Liver (tissue), 9 donors: ENCODE data around the gene SDK2. TPM values are rescaled to one million over a fixed set of nuclear protein-coding genes. Genes with fewer than 3 reads are reported as not detected.

Experiments
- DNase-seq: peaks from one replicate; pipeline ENCODE4 v3.0.0-alpha.2; 2017; ENCODE audit warnings: low spot score
- H3K27ac ChIP-seq, 2 donors: one replicate each; pipeline ENCODE4 v1.7.0; 2013; ENCODE audit warnings: inconsistent platforms in 2 of 2, low read length in 2 of 2, control low read depth in 1 of 2, low read depth in 1 of 2, mild to moderate bottlenecking in 1 of 2
- H3K27me3 ChIP-seq, 4 donors: one replicate each; pipeline versions ENCODE4 v1.6.1 to v1.7.0; 2013; ENCODE audit warnings: low read length in 3 of 4, inconsistent platforms in 1 of 4, mild to moderate bottlenecking in 1 of 4, moderate library complexity in 1 of 4; ENCODE audit not compliant: control insufficient read depth in 4 of 4, insufficient read depth in 4 of 4
- H3K36me3 ChIP-seq, 4 donors: one replicate each; pipeline versions ENCODE4 v1.6.1 to v1.7.0; 2013; ENCODE audit warnings: low read length in 3 of 4, mild to moderate bottlenecking in 3 of 4, low read depth in 1 of 4, moderate library complexity in 1 of 4; ENCODE audit not compliant: control insufficient read depth in 4 of 4, insufficient read depth in 3 of 4
- H3K4me1 ChIP-seq, 4 donors: one replicate each; pipeline versions ENCODE4 v1.6.1 to v1.7.0; 2013; ENCODE audit warnings: low read length in 3 of 4, mild to moderate bottlenecking in 3 of 4, moderate library complexity in 1 of 4; ENCODE audit not compliant: control insufficient read depth in 4 of 4, insufficient read depth in 4 of 4
- H3K4me3 ChIP-seq, 3 donors: one replicate each; pipeline versions ENCODE4 v1.6.1 to v1.7.0; 2013; ENCODE audit warnings: low read length in 3 of 3, control low read depth in 1 of 3, low read depth in 1 of 3, mild to moderate bottlenecking in 1 of 3
- H3K9ac ChIP-seq, 2 donors: one replicate each; pipeline ENCODE4 v1.7.0; 2013; ENCODE audit warnings: low read length in 2 of 2, mild to moderate bottlenecking in 2 of 2, moderate library complexity in 2 of 2, control low read depth in 1 of 2, low read depth in 1 of 2
- H3K9me3 ChIP-seq, 4 donors: one replicate each; pipeline versions ENCODE4 v1.6.1 to v1.7.0; 2013; ENCODE audit warnings: low read length in 3 of 4; ENCODE audit not compliant: control insufficient read depth in 4 of 4
- ATF3 ChIP-seq: IDR thresholded peaks from 2 replicates; pipeline ENCODE4 v1.6.1; 2016; ENCODE audit warnings: antibody characterized with exemption
- CTCF ChIP-seq: fragments of 150-350 bp; IDR thresholded peaks from 2 replicates; pipeline ENCODE4 v1.5.1; 2017; ENCODE audit warnings: improper control_type of control experiment, low read depth, low read length; ENCODE audit not compliant: missing input control
- EGR1 ChIP-seq, 2 donors: IDR thresholded peaks; 2 replicates each; pipeline ENCODE4 v1.6.1; 2016 to 2018; ENCODE audit warnings: antibody characterized with exemption in 2 of 2, low read depth in 2 of 2
- FOXA1 ChIP-seq: IDR thresholded peaks from 2 replicates; pipeline ENCODE4 v1.6.1; 2016; ENCODE audit warnings: antibody characterized with exemption
- GABPA ChIP-seq, 2 donors: IDR thresholded peaks in 1 of 2; conservative IDR thresholded peaks in 1 of 2; 2 replicates each; pipeline ENCODE4 v1.6.1; 2016; ENCODE audit warnings: antibody characterized with exemption in 2 of 2, mild to moderate bottlenecking in 1 of 2, moderate library complexity in 1 of 2
- HNF4A ChIP-seq, 2 donors: conservative IDR thresholded peaks; 2 replicates each; pipeline ENCODE4 v1.6.1; 2016; ENCODE audit warnings: antibody characterized with exemption in 2 of 2, mild to moderate bottlenecking in 2 of 2
- HNF4G ChIP-seq: IDR thresholded peaks from 2 replicates; pipeline ENCODE4 v1.6.1; 2016; ENCODE audit warnings: antibody characterized with exemption
- JUND ChIP-seq, 2 donors: IDR thresholded peaks; 2 replicates each; pipeline ENCODE4 v1.6.1; 2016; ENCODE audit warnings: antibody characterized with exemption in 2 of 2
- MAX ChIP-seq: IDR thresholded peaks from 2 replicates; pipeline ENCODE4 v1.6.1; 2016; ENCODE audit warnings: antibody characterized with exemption
- NR2F2 ChIP-seq: IDR thresholded peaks from 2 replicates; pipeline ENCODE4 v1.6.1; 2016; ENCODE audit warnings: antibody characterized with exemption
- RAD21 ChIP-seq, 2 donors: IDR thresholded peaks; 2 replicates each; pipeline ENCODE4 v1.6.1; 2016; ENCODE audit warnings: antibody characterized with exemption in 2 of 2, mild to moderate bottlenecking in 2 of 2
- RXRA ChIP-seq, 2 donors: IDR thresholded peaks; 2 replicates each; pipeline ENCODE4 v1.6.1; 2017 to 2018; ENCODE audit warnings: antibody characterized with exemption in 2 of 2, mild to moderate bottlenecking in 1 of 2
- SP1 ChIP-seq: IDR thresholded peaks from 2 replicates; pipeline ENCODE4 v1.6.1; 2018; ENCODE audit warnings: antibody characterized with exemption, mild to moderate bottlenecking
- TAF1 ChIP-seq: conservative IDR thresholded peaks from 2 replicates; pipeline ENCODE4 v1.6.1; 2016; ENCODE audit warnings: antibody characterized with exemption, mild to moderate bottlenecking
- YY1 ChIP-seq: IDR thresholded peaks from 2 replicates; pipeline ENCODE4 v1.6.1; 2016; ENCODE audit warnings: antibody characterized with exemption, mild to moderate bottlenecking
- ZBTB33 ChIP-seq: IDR thresholded peaks from 2 replicates; pipeline ENCODE4 v1.6.1; 2016; ENCODE audit warnings: antibody characterized with exemption
- WGBS: extraction: QIAGEN DNeasy Blood & Tissue Kit; methylation state at CpG from one replicate; pipeline ENCODE4 v1.1.7; 2013; 5-methylcytosine and 5-hydroxymethylcytosine counted together
- polyA plus RNA-seq, 2 donors: library from polyadenylated mRNA; stranded (reverse) in 1 of 2; unstranded in 1 of 2; fragments of 200-250 nt in 1 of 2; fragments of >200 nt in 1 of 2; fragmentation: Nextera tagmentation in 1 of 2; extraction: Ambion mirVana in 1 of 2; gene quantifications; one replicate each; pipeline versions ENCODE4 v1.2.1 to v1.2.3, GENCODE V29; 2013 to 2015
- total RNA-seq, 2 donors: library from RNA; depleted of rRNA; stranded (reverse); fragments of >200 nt; gene quantifications; one replicate each; pipeline ENCODE4 v1.2.3, GENCODE V29; 2014
- donor health status: healthy.
- donor health status: healthy.
- donor health status: healthy.
- donor health status: healthy.
- donor health status: healthy.

The SDK2 gene
- total and polyA plus RNA-seq, 4 donors = 0.05 to 0.42 (median 0.10) TPM

GRCh38 chr17:73492821-73493814 is 151.1 kb downstream of the SDK2 start (continued):
- no peak for TF ChIP-seq GABPA (IDR thresholded peaks at IDR 0.05 in 1 of 2, conservative IDR thresholded peaks at IDR 0.05 in 1 of 2)
- no peak for TF ChIP-seq FOXA1

GRCh38 chr17:73492125-73492820 is 152.0 kb downstream of the SDK2 start:
- Histone ChIP-seq H3K9me3 (no peaks in the 10 kb centered on the region), H3K36me3 (no peaks in the 10 kb centered on the region), H3K27me3 (peaks cover 0 to 3% (median 1%) of the 10 kb centered on the region in 4 donors), H3K9ac (no peak overlapping the region), H3K4me1 (no peaks in the 10 kb centered on the region), H3K27ac (no peak overlapping the region), H3K4me3 (no peak overlapping the region)
- 60% methylated on average over 12 of the region's 12 CpGs for WGBS
- no peak for TF ChIP-seq RXRA (IDR thresholded peaks at IDR 0.05)
- TF ChIP-seq SP1 = no peak
- TF ChIP-seq RAD21 (IDR thresholded peaks at IDR 0.05) = no peak
- no peak for TF ChIP-seq GABPA (IDR thresholded peaks at IDR 0.05 in 1 of 2, conservative IDR thresholded peaks at IDR 0.05 in 1 of 2)
- no peak for TF ChIP-seq EGR1 (IDR thresholded peaks at IDR 0.05; ENCODE audit: low read depth in 2 of 2)
- no peak for TF ChIP-seq TAF1
- no peak for TF ChIP-seq HNF4A (conservative IDR thresholded peaks at IDR 0.05)
- TF ChIP-seq ATF3 = no peak
- no peak for TF ChIP-seq YY1
- no peak for TF ChIP-seq JUND (IDR thresholded peaks at IDR 0.05)
- no peak for TF ChIP-seq HNF4G
- no peak for TF ChIP-seq FOXA1
- TF ChIP-seq MAX = no peak
- TF ChIP-seq NR2F2 = no peak
- TF ChIP-seq CTCF = no peak
- no peak for TF ChIP-seq ZBTB33
- DNase-seq = no peak
